T-helper 2 cell treated with Interferon-gamma antibody and Interleukin-4, amounts not matched to agents 5 μg/mL and 100 μg/mL, for 36 hours (primary cell): ENCODE results near the gene MT1M.
A peak's percentile ranks its signal among the peaks of the same experiment; 100 is the strongest.
"Not testable (repeated sequence)": the region's sequence is repeated elsewhere in the genome, so short reads cannot be mapped to it uniquely, and the experiment has no call there.

Experiments used
- DNase-seq: peaks from one replicate; pipeline ENCODE4 v3.0.0; 2021; ENCODE audit warnings: low spot score
- H3K27ac Mint-ChIP-seq: one replicate; pipeline ENCODE4 v1.8.0; 2021; ENCODE audit warnings: mild to moderate bottlenecking, mixed read lengths
- H3K27me3 Mint-ChIP-seq: one replicate; pipeline ENCODE4 v1.8.0; 2021; ENCODE audit warnings: low read depth, mixed read lengths
- H3K36me3 Mint-ChIP-seq: one replicate; pipeline ENCODE4 v1.8.0; 2021; ENCODE audit warnings: low read depth, mixed read lengths
- H3K4me1 Mint-ChIP-seq: one replicate; pipeline ENCODE4 v1.8.0; 2021; ENCODE audit warnings: low read depth, mixed read lengths
- H3K4me3 Mint-ChIP-seq: one replicate; pipeline ENCODE4 v1.8.0; 2022; ENCODE audit warnings: mild to moderate bottlenecking, moderate library complexity, mixed read lengths
- H3K9me3 Mint-ChIP-seq: one replicate; pipeline ENCODE4 v1.8.0; 2021; ENCODE audit warnings: mixed read lengths

Gene MT1M

DNA sequence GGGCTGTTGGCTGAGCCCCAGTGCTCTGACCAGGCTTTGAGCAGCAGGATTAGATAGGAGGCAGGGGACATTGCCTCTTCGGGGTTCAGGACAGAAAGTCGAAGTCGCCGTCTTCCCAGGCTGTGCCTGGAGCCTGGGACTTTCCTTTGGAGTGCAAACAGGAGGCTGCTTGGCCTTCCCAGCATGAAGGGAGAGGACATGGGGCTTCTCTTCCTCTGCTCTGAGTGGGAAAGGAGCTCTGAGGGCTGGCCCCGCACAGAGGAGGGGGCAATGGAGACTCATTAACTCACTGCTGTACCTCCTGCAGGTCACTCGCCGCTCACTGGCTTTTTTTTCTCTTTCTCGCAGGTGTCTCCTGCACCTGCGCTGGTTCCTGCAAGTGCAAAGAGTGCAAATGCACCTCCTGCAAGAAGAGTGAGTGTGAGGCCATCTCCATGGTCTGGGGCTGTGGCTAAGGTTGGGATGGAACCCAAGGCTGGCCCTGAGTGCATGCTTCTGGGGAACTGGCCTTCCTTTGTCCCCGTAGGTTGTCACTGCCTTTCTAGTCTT is 25.9 kb downstream of the MT1M start:
- Mint-ChIP-seq H3K36me3 (no peaks in the 10 kb centered on the region), H3K4me3 (peak overlapping the region; percentile 95), H3K27me3 (peaks cover 16% of the 10 kb centered on the region), H3K27ac (peak overlapping the region; percentile 79), H3K4me1 (peaks cover 23% of the 10 kb centered on the region), H3K9me3 (no peaks in the 10 kb centered on the region)
- no peak for DNase-seq

DNA sequence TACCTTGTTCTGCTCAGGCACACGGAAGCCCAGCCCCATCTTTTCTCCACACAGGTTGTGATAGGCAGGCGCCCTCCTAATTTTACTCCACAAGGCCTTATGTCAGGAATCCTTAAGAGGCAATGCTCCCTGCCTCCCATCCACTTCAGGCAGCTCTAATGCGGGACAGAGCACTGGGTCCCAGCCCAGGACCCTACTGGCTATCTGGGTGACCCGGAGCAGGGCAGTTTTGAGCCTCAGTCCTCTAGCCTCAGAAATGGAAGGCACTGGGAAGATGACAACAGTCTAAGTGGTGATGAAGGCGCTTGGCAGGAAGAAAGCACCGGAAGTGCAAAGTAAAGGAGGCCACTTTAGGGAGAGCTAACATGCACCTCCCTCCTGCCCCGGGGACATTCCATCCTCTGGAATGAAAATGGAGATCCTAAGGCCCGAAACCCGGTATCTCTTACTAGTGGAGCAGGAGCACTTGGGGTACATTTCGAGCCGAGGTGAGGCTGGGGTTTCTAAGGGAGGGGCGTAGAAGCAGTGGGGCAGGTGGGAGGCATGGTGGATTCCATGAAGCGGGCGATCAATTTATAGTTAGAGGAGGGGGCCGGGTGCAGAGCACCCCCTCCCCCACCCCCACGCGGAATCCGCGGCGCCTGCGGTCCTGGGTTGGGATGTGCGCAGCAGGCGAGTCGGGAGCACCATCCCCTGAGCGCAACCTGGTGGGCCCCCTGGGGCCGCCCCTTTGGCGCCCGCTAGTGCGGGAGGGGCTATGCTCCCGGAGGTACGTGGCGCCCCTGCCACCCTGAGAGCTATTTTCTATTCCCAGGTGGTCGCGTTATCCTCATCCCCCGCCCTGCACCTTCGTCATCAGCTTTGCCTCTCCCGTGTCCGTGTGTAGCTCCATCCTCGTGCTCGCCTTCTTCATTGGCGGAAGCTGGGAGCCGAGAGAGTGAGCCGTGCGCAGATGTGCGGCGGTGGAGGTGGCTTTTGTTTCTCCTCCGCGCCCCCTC is 30.2 kb downstream of the MT1M start:
- peaks cover 24% of the 10 kb centered on the region for H3K27me3 Mint-ChIP-seq
- no peaks in the 10 kb centered on the region for H3K9me3 Mint-ChIP-seq
- peaks cover 37% of the 10 kb centered on the region for H3K4me1 Mint-ChIP-seq
- H3K27ac Mint-ChIP-seq, result peak overlapping the region; percentile 80
- peak overlapping the region; percentile 82 for H3K4me3 Mint-ChIP-seq
- DNase-seq, result no peak
- no peaks in the 10 kb centered on the region for H3K36me3 Mint-ChIP-seq

DNA sequence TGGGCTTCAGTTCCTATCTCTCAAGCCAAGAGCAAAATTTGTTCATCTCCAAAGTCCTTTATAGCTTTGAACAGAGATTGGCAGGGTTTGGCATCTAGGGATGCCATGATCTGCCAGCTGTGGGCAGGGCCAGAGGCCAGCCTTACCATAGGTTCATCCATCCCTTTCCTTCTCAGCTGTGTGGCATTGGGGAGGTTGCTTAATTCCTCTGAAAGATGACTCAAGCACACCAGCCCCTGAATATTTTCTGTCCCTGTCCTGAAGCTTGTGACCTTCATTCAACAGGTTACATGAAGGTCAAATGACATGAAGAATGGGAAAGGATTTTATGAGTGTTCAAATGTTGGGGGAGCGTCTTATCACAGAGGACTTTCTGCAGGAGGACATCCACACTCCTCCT is 32.0 kb downstream of the MT1M start:
- H3K9me3 Mint-ChIP-seq, result no peaks in the 10 kb centered on the region
- H3K27ac Mint-ChIP-seq, result no peak overlapping the region
- H3K4me3 Mint-ChIP-seq, result no peak overlapping the region
- no peak for DNase-seq
- H3K27me3 Mint-ChIP-seq, result peaks cover 37% of the 10 kb centered on the region
- peaks cover 3% of the 10 kb centered on the region for H3K36me3 Mint-ChIP-seq
- peaks cover 42% of the 10 kb centered on the region for H3K4me1 Mint-ChIP-seq

DNA sequence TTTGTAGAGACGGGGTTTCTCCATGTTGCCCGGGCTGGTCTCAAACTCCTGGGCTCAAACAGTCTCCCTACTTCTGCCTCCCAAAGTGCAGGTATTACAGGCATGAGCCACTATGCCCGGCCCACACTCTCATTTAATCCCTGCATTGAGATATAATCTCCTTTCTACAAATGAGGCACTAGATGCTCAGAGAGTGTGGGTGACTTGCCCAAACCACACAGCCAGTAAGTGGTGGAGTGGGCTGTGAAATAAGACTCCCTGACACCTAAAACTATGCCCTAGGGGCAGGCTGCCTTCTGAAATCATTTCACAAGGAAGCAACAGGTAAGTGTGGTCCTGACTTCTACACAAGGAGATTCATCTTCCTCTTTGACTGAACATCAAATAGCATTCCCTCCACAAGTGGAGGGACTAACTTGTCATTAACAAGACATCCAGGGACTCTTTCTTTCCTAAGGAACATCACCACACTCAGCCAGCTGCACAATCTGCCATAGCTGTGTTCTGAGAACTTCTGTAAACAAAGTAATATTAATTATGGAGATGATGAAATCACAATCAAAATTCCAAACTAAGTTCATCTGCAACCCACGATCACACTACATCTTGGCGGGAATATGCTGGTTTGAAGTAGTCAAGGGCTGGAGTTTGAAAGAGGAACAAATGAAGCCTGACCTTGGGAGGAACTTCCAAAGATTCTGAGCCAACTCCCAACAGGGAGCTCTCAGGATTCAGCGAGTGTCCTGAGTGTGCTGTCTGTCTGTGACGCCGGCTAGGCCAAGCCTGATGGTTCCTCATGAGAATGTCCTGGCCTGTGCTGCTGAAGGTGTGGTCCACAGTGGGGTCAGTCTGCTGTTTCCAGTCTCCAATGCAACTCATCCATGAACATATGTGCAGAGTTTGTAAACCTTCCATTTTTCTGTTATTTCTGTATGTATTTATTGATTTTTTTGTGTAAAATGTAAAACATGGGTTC is 33.1 kb downstream of the MT1M start:
- H3K4me3 Mint-ChIP-seq, H3K36me3 Mint-ChIP-seq, H3K27ac Mint-ChIP-seq, H3K9me3 Mint-ChIP-seq: not testable (repeated sequence)
- DNase-seq, result peak; percentile 34
- peaks cover 43% of the 10 kb centered on the region for H3K27me3 Mint-ChIP-seq
- H3K4me1 Mint-ChIP-seq, result peaks cover 41% of the 10 kb centered on the region

DNA sequence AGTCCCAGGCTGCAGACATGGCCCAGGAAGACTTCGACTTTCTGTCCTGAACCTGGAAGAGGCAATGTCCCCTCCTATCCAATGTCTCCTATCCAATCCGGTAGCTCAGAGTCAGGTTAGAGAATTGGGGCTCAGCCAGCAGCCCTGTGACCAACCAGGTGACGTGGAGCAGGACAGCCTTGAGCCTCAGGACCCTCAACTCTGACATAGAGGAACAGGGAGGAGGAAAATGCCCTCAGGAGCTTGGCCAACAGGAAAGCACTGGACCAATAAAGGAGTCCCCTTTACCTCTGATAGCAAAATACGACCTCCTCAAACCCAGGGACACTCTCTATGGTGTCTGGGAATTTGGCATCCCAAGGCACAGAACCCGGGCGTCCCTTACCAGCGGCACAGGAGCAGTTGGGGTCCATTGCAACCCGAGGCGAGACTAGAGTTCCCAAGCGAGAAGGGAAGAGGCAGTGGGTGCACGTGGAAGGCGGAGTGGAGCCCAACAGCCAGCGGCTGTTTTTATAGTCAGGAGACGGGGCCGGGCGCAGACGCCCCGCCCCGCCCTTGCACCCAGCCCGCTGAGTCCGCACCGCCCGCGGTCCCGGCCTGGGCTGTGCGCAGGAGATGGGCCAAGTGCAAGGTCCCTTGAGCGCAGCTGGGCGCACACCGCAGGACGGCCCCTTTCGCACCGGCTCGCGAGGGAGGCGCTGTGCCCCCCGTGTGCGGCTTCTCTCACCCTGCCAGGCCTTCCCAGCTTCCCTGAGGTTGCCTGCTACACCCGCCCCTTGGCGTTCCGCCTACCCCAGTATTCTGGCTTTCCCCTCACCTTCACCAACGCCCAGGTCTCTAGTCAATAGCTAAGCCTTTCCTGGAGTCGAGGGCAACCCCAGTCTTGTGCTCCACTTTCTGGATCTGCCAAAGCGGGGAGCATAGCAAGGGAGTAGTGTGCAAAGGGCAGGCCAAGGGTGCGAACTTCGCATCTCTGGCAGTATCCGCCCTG is 35.4 kb downstream of the MT1M start, which contains the start of gene MT1G:
MT1G (minus strand) TSS at position 485 of the 991 bp plus-strand sequence; CDS start at position 413, 72 bp downstream.
- Mint-ChIP-seq H3K9me3 (no peaks in the 10 kb centered on the region), H3K27ac (no peak within 1 kb of the TSS), H3K4me3 (peak within 1 kb of the TSS; percentile 70), H3K27me3 (peaks cover 49% of the 10 kb centered on the region), H3K36me3 (peaks cover 3% of the 10 kb centered on the region), H3K4me1 (peaks cover 40% of the 10 kb centered on the region)
- peak; percentile 44 for DNase-seq

DNA sequence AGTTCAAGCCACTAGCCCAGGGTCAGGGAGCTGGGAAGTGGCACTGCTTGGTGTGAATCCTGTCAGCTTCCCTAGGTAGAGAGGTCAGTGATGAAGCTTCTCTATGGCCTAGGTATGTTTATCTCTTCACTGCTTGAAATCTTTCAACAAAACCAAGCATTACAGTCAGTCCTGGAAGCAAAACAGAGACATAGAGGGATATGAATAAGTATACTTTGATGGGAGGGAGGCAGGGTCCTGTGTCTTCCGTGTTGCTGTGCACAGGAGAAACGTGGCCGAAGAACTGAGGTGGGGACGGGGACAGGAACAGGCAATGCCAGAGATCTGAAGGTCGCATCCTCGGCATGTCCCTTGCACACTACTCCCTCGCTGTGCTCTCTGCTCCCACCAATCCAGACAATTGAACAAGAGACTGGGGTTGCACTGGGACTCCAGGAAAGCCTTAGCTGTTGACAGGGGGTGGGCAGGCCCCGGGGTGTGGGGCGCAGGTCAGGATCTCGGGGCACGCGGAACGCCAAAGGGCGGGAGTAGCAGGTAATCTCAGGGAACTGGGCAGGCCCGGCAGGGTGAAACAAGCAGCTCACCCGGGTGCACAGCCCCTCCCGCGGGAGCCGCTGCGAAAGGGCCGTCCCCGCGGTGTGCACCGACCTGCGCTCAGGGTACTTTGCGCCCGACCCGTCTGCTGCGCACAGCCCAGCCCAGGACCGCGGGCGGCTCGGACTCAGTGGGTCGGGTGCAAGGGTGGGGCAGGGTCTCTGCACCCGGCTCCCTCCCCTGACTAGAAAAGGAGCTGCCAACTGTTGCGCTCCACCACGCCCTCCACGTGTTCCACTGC is 36.8 kb downstream of the MT1M start, which contains the start of gene MT1H:
MT1H (plus strand) TSS at position 810 of the 835 bp plus-strand sequence. CDS start 71 bp downstream, outside the sequence.
- peak within 1 kb of the TSS; percentile 64 for H3K4me3 Mint-ChIP-seq
- no peak for DNase-seq
- peaks cover 36% of the 10 kb centered on the region for H3K4me1 Mint-ChIP-seq
- H3K36me3 Mint-ChIP-seq, result peaks cover 3% of the 10 kb centered on the region
- H3K27me3 Mint-ChIP-seq, result peaks cover 47% of the 10 kb centered on the region
- no peak within 1 kb of the TSS for H3K27ac Mint-ChIP-seq
- no peaks in the 10 kb centered on the region for H3K9me3 Mint-ChIP-seq

DNA sequence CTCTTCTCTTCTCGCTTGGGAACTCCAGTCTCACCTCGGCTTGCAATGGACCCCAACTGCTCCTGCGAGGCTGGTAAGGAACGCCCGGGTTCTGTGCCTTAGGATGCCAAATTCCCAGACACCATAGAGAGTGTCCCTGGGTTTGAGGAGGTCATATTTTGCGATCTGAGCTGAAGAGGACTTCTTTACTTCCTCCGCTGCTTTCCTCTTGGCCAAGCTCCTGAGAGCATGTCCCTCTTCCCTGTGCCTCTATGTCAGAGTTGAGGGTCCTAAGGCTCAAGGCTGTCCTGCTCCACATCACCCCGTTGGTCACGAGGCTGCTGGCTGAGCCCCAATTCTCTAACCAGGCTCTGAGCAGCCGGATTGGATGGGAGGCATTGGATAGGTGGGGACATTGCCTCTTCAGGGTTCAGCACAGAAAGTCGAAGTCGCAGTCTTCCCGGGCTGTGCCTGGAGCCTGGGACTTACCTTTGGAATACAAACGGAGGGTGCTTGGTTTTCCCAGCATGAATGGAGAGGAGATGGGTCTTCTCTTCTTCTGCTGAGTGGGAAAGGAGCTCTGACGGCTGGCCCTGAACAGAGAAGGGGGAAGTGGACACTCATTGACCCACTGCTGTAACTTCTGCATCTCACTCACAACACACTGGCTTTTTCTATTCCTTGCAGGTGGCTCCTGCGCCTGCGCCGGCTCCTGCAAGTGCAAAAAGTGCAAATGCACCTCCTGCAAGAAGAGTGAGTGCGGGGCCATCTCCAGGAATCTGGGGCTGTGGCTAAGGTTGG is 37.6 kb downstream of the MT1M start:
- Mint-ChIP-seq H3K36me3 (peaks cover 3% of the 10 kb centered on the region), H3K27ac (no peak overlapping the region), H3K9me3 (no peaks in the 10 kb centered on the region), H3K4me1 (peaks cover 34% of the 10 kb centered on the region), H3K27me3 (peaks cover 47% of the 10 kb centered on the region), H3K4me3 (peak overlapping the region; percentile 46)
- DNase-seq, result no peak

DNA sequence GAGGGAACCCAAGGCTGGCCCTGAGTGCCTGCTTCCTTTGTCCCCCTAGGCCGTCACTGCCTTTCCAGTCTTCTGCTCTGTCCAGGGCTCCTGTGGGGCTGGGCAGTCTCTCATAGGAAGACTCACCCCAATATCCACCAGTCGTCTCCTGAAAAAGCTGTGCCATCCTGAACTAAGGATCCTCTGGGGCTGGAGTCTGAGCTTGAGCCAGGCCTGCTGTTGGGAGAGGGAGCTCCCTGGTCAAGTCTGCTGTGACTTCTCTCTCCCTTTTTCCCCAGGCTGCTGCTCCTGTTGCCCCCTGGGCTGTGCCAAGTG is 38.1 kb downstream of the MT1M start:
- H3K27me3 Mint-ChIP-seq, result peaks cover 52% of the 10 kb centered on the region
- H3K9me3 Mint-ChIP-seq, result no peaks in the 10 kb centered on the region
- no peak overlapping the region for H3K27ac Mint-ChIP-seq
- H3K36me3 Mint-ChIP-seq, result peaks cover 3% of the 10 kb centered on the region
- peaks cover 34% of the 10 kb centered on the region for H3K4me1 Mint-ChIP-seq
- no peak overlapping the region for H3K4me3 Mint-ChIP-seq
- DNase-seq, result no peak

DNA sequence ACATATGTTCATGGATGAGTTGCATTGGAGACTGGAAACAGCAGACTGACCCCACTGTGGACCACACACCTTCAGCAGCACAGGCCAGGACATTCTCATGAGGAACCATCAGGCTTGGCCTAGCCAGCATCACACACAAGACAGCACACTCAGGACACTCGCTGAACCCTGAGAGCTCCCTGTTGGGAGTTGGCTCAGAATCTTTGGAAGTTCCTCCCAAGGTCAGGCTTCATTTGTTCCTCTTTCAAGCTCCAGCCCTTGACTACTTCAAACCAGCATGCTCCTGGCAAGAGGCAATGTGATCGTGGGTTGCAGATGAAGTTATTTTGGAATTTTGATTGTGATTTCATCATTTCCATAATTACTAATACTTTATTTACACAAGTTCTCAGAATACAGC is 39.2 kb downstream of the MT1M start:
- H3K4me3 Mint-ChIP-seq, H3K27ac Mint-ChIP-seq, H3K9me3 Mint-ChIP-seq, DNase-seq, H3K36me3 Mint-ChIP-seq: not testable (repeated sequence)
- peaks cover 38% of the 10 kb centered on the region for H3K4me1 Mint-ChIP-seq
- H3K27me3 Mint-ChIP-seq, result peaks cover 53% of the 10 kb centered on the region

DNA sequence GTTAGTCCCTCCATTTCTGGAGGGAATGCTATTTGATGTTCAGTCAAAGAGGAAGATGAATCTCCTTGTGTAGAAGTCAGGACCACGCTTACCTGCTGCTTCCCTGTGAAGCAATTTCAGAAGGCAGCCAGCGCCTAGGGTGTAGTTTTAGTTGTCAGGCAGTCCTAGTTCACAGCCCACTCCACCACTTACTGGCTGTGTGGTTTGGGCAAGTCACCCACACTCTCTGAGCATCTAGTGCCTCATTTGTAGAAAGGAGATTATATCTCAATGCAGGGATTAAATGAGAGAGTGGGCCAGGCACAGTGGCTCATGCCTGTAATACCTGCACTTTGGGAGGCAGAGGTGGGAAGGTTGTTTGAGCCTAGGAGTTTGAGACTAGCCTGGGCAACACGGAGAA is 39.7 kb downstream of the MT1M start:
- not testable (repeated sequence) for H3K36me3 Mint-ChIP-seq
- H3K4me1 Mint-ChIP-seq, result peaks cover 37% of the 10 kb centered on the region

DNA sequence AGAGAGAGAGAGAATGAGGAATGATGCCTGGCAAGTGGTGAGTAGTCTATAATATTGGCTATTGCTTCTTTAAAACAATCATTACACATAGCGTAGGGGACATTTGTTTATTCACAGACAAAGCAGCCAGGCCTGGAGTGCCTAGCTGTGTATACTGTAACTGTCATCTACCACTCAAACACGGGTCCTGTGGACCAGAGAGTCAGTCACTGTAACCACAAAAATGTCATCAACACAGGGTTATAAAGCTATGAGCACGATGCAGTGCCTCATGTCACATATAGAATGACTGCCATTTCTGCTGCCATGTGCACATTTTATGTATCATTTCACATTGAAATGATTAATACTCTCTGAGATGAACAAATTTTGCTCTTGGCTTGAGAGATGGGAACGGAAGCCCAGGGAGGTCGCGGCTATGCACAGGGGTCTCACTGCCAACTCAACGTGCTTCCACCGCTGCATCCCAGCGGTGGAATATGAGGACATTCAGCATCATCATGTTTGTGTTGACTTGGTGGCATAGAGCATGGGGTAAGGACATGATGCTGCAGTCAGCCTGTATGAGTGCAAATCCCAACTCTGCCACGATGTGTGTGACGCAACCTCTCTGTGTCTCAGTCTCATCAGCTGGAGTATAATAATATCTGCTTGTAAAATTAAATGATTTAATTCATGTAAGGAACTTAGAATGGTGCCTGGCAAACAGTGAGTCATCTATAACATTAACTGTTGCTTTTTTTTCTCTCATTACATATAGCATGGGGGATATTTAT is 40.5 kb downstream of the MT1M start:
- H3K36me3 Mint-ChIP-seq, result peaks cover 3% of the 10 kb centered on the region

More for the DNA sequence above, 39.7 kb downstream of the MT1M start:
- H3K9me3 Mint-ChIP-seq, H3K4me3 Mint-ChIP-seq, DNase-seq, H3K27ac Mint-ChIP-seq: not testable (repeated sequence)
- H3K27me3 Mint-ChIP-seq, result peaks cover 53% of the 10 kb centered on the region

More for the DNA sequence above, 40.5 kb downstream of the MT1M start:
- Mint-ChIP-seq H3K9me3 (no peaks in the 10 kb centered on the region), H3K27ac (no peak overlapping the region), H3K4me1 (peaks cover 30% of the 10 kb centered on the region), H3K27me3 (peaks cover 49% of the 10 kb centered on the region), H3K4me3 (no peak overlapping the region)
- DNase-seq, result no peak
